B cell (primary cell): ENCODE measurements around the gene AGAP1. TPM values are rescaled to one million over a fixed set of nuclear protein-coding genes. Genes with fewer than 3 reads are reported as not detected.

Experiments used
- ATAC-seq: fragments of 200-7000 bp; cut with Tn5 transposase; one replicate; pipeline ENCODE4 v1.10.0; 2021; ENCODE audit warnings: low read depth, mild to moderate bottlenecking, moderate number of reproducible peaks, moderate library complexity
- CTCF ChIA-PET: fragments of 350-600 bp; sonication (Branson Sonifier 250); formaldehyde crosslinking; loops from one replicate; lab custom pipeline; 2021; ENCODE audit warnings: antibody characterized with exemption, inconsistent platforms; lab: Charles Lee
- POLR2A ChIA-PET: fragments of 350-600 bp; sonication (Branson Sonifier 250); formaldehyde crosslinking; loops from one replicate; lab custom pipeline; 2021; ENCODE audit warnings: antibody characterized with exemption; lab: Charles Lee
- DNase-seq: peaks from one replicate; pipeline ENCODE4 v3.0.0; 2013
- H2AFZ ChIP-seq: 2 replicates; pipeline ENCODE4 v1.6.1; 2012; ENCODE audit warnings: mild to moderate bottlenecking, low read depth, low read length; ENCODE audit not compliant: insufficient read depth, poor library complexity, severe bottlenecking
- H3K27ac ChIP-seq, 2 donors: 1 replicate in 1 of 2; 2 replicates in 1 of 2; pipeline ENCODE4 v1.5.1; 2012 to 2013; ENCODE audit warnings: low read length in 2 of 2, mild to moderate bottlenecking in 2 of 2, moderate library complexity in 1 of 2
- H3K27me3 ChIP-seq, 4 experiments: fragments of 200-600 bp in 1 of 4; sonication (generic) in 1 of 4; replicated peaks in 1 of 4; 1 replicate in 2 of 4; 2 replicates in 2 of 4; pipeline versions ENCODE4 v1.6.1 to v1.7.0; 2013 to 2016; ENCODE audit warnings: low read length in 3 of 4, mild to moderate bottlenecking in 2 of 4, mixed read lengths in 1 of 4, moderate library complexity in 1 of 4; ENCODE audit not compliant: insufficient read depth in 4 of 4, control insufficient read depth in 3 of 4; ENCODE audit errors: control extremely low read depth in 1 of 4
- H3K36me3 ChIP-seq, 2 experiments: replicated peaks in 1 of 2; 1 replicate in 1 of 2; 2 replicates in 1 of 2; pipeline versions ENCODE4 v1.6.1 to v1.7.1; 2013; ENCODE audit warnings: low read length in 1 of 2; ENCODE audit not compliant: insufficient read depth in 2 of 2, control insufficient read depth in 1 of 2; ENCODE audit errors: control extremely low read depth in 1 of 2, extremely low read depth in 1 of 2
- H3K4me1 ChIP-seq, 2 donors: fragments of 200-600 bp in 1 of 2; sonication (generic) in 1 of 2; 1 replicate in 1 of 2; 2 replicates in 1 of 2; pipeline versions ENCODE4 v1.5.1 to v1.6.1; 2013 to 2017; ENCODE audit warnings: low read length in 2 of 2; ENCODE audit not compliant: control insufficient read depth in 2 of 2, insufficient read depth in 2 of 2
- H3K4me2 ChIP-seq: replicated peaks from 2 replicates; pipeline ENCODE3; 2012; ENCODE audit warnings: mild to moderate bottlenecking, low read depth, low read length; ENCODE audit not compliant: poor library complexity, severe bottlenecking
- H3K4me3 ChIP-seq, 5 experiments: fragments of 200-600 bp in 1 of 5; sonication (generic) in 1 of 5; 1 replicate in 3 of 5; 2 replicates in 2 of 5; pipeline versions ENCODE4 v1.5.1 to v1.7.0; 2011 to 2016; ENCODE audit warnings: low read length in 4 of 5, mild to moderate bottlenecking in 4 of 5, low read depth in 2 of 5, control low read depth in 1 of 5, moderate library complexity in 1 of 5; ENCODE audit not compliant: insufficient read depth in 1 of 5; ENCODE audit errors: control extremely low read depth in 1 of 5, extremely low read depth in 1 of 5
- H3K79me2 ChIP-seq: fragments of 200-600 bp; sonication (generic); one replicate; pipeline ENCODE4 v1.6.0; 2016; ENCODE audit warnings: low read length; ENCODE audit not compliant: control insufficient read depth, insufficient read depth
- H3K9ac ChIP-seq: fragments of 200-600 bp; sonication (generic); 2 replicates; pipeline ENCODE4 v1.6.1; 2017; ENCODE audit warnings: mild to moderate bottlenecking, low read length, moderate library complexity
- H3K9me3 ChIP-seq, 3 donors: one replicate each; pipeline versions ENCODE4 v1.6.1 to v1.7.1; 2013; ENCODE audit warnings: low read length in 2 of 3; ENCODE audit not compliant: control insufficient read depth in 2 of 3, insufficient read depth in 1 of 3; ENCODE audit errors: control extremely low read depth in 1 of 3
- H4K20me1 ChIP-seq: 2 replicates; pipeline ENCODE4 v1.6.0; 2012; ENCODE audit warnings: mild to moderate bottlenecking, low read length; ENCODE audit not compliant: insufficient read depth, control insufficient read depth, poor library complexity, severe bottlenecking
- H3K27ac Mint-ChIP-seq: one replicate; pipeline ENCODE4 v1.8.0; 2021; ENCODE audit warnings: mixed read lengths
- H3K27me3 Mint-ChIP-seq: one replicate; pipeline ENCODE4 v1.8.0; 2021; ENCODE audit warnings: mixed read lengths
- H3K4me1 Mint-ChIP-seq: one replicate; pipeline ENCODE4 v1.8.0; 2021; ENCODE audit warnings: mixed read lengths
- H3K4me3 Mint-ChIP-seq: one replicate; pipeline ENCODE4 v1.8.0; 2021; ENCODE audit warnings: mixed read lengths
- H3K9me3 Mint-ChIP-seq: one replicate; pipeline ENCODE4 v1.8.0; 2022; ENCODE audit warnings: mixed read lengths; ENCODE audit not compliant: insufficient read depth
- EZH2 ChIP-seq: IDR thresholded peaks from 2 replicates; pipeline ENCODE4 v1.6.1; 2012; ENCODE audit warnings: borderline replicate concordance, low read depth, mild to moderate bottlenecking, moderate library complexity, low read length; ENCODE audit not compliant: insufficient read depth, poor library complexity, severe bottlenecking
- WGBS: methylation state at CpG from one replicate; pipeline ENCODE4 v1.1.5; 2013; ENCODE audit warnings: missing lambda C conversion rate; ENCODE audit not compliant: insufficient coverage; 5-methylcytosine and 5-hydroxymethylcytosine counted together
- intact Hi-C: fragments of 100-400 bp; cut with micrococcal nuclease; formaldehyde crosslinking; loops from one replicate; pipeline ENCODE4 v1.10.0; 2022
- polyA plus RNA-seq: library from polyadenylated mRNA; depleted of rRNA; stranded (reverse); fragments of >200 nt; gene quantifications from 2 replicates; pipeline ENCODE4 v1.2.3, GENCODE V29; 2012
- total RNA-seq, 2 donors: library from RNA; stranded (reverse); fragments of 120-200 nt in 1 of 2; gene quantifications; 1 replicate in 1 of 2; 2 replicates in 1 of 2; pipeline versions ENCODE4 v1.2.3 to v1.2.4, GENCODE V29; 2013 to 2022
- TF ChIP-seq, protein P1 (sequence below): fragments of 200-600 bp; IDR thresholded peaks from one replicate; pipeline ENCODE4 v1.8.0; 2022; ENCODE audit warnings: antibody characterized with exemption, mild to moderate bottlenecking

AGAP1 gene
- total and polyA plus RNA-seq, 2 donors (not counting 1 experiment from before 2014, with no cell fraction given) = 0.01 TPM; not detected in 1

DNA sequence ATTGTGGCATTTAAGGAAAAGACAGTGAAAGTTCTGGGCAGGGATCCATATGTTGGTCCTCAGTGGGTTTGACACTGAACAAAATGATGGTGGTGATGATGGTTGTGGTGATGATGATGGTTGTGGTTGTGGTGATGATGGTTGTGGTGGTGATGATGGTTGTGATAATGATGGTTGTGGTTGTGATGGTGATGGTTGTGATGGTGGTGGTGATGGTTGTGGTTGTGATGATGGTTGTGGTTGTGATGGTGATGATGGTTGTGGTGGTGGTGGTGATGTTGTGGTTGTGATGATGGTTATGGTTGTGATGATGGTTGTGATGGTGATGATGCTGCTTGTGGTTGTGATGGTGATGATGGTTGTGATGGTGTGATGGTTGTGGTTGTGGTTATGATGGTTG is 308.7 kb downstream of the AGAP1 start:
- Histone ChIP-seq H3K27me3 (no peaks in the 10 kb centered on the region), H3K9me3 (no peaks in the 10 kb centered on the region), H4K20me1 (no peaks in the 10 kb centered on the region), H3K4me1 (no peaks in the 10 kb centered on the region), H3K4me2 (no peak overlapping the region), H3K27ac (no peak overlapping the region), H3K4me3 (no peak overlapping the region), H3K36me3 (no peaks in the 10 kb centered on the region), H2AFZ (no peak overlapping the region), H3K9ac (no peak overlapping the region), H3K79me2 (no peaks in the 10 kb centered on the region)
- DNase-seq (no peak), ATAC-seq (no peak)
- Mint-ChIP-seq H3K27me3 (peaks cover 4% of the 10 kb centered on the region), H3K4me3 (no peak overlapping the region), H3K9me3 (no peaks in the 10 kb centered on the region), H3K4me1 (no peaks in the 10 kb centered on the region), H3K27ac (no peak overlapping the region)
- CTCF ChIA-PET = no interaction called here
- TF ChIP-seq, protein P1, sequence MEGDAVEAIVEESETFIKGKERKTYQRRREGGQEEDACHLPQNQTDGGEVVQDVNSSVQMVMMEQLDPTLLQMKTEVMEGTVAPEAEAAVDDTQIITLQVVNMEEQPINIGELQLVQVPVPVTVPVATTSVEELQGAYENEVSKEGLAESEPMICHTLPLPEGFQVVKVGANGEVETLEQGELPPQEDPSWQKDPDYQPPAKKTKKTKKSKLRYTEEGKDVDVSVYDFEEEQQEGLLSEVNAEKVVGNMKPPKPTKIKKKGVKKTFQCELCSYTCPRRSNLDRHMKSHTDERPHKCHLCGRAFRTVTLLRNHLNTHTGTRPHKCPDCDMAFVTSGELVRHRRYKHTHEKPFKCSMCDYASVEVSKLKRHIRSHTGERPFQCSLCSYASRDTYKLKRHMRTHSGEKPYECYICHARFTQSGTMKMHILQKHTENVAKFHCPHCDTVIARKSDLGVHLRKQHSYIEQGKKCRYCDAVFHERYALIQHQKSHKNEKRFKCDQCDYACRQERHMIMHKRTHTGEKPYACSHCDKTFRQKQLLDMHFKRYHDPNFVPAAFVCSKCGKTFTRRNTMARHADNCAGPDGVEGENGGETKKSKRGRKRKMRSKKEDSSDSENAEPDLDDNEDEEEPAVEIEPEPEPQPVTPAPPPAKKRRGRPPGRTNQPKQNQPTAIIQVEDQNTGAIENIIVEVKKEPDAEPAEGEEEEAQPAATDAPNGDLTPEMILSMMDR = no peak
- TF ChIP-seq EZH2 = no peak
- intact Hi-C loops = no loop called here
- POLR2A ChIA-PET = no interaction called here

DNA sequence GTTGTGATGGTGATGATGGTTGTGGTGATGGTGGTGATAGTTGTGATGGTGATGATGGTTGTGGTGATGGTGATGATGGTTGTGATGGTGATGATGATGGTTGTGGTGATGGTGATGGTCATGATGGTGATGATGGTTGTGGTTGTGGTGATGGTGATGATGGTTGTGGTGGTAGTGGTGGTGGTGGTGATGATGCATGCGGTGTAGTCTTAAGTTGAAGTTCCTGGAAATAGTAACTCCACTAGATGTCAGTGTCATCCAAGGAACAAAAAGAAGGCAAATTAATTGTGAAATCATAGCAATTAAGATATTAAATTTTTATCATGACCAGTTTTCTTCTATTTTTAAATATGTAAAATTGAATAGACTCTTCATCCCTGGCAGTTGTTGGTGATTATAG is 309.2 kb downstream of the AGAP1 start:
- 100% methylated on average over 1 of the region's 1 CpG for WGBS

More for the DNA sequence above, 309.2 kb downstream of the AGAP1 start:
- Histone ChIP-seq H3K27ac (no peak overlapping the region), H2AFZ (no peak overlapping the region), H4K20me1 (no peaks in the 10 kb centered on the region), H3K9me3 (no peaks in the 10 kb centered on the region), H3K36me3 (no peaks in the 10 kb centered on the region), H3K4me3 (no peak overlapping the region), H3K79me2 (no peaks in the 10 kb centered on the region), H3K9ac (no peak overlapping the region), H3K4me1 (no peaks in the 10 kb centered on the region), H3K4me2 (no peak overlapping the region), H3K27me3 (no peaks in the 10 kb centered on the region)
- Mint-ChIP-seq H3K4me1 (no peaks in the 10 kb centered on the region), H3K4me3 (no peak overlapping the region), H3K27ac (no peak overlapping the region), H3K27me3 (peaks cover 4% of the 10 kb centered on the region), H3K9me3 (no peaks in the 10 kb centered on the region)
- POLR2A ChIA-PET = no interaction called here
- CTCF ChIA-PET = no interaction called here
- TF ChIP-seq EZH2 = no peak
- TF ChIP-seq, protein P1 = no peak
- no peak for DNase-seq
- intact Hi-C loops = no loop called here
- no peak for ATAC-seq
